ENCODE results near the gene MFGE8.

MFGE8 gene

DNA sequence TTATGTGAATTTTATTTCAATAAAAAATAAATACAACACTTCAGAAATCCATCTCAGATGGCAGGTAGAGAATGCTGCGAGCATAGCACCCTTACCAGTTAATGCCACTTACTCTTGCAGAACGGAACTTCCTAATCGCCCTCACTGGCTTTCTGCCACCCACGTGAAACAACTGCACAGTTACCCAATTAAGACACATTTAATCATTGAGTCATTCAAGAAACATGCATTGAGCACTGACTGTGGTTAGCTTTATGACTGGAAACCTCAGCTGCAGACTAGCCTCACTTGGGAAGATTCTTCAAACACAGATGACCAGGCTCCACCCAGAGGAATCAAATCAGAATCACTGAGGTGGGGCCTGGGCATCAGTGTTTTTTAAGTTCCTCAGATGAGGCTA is 5.6 kb upstream of the MFGE8 start:
- DNase-seq: no peak

DNA sequence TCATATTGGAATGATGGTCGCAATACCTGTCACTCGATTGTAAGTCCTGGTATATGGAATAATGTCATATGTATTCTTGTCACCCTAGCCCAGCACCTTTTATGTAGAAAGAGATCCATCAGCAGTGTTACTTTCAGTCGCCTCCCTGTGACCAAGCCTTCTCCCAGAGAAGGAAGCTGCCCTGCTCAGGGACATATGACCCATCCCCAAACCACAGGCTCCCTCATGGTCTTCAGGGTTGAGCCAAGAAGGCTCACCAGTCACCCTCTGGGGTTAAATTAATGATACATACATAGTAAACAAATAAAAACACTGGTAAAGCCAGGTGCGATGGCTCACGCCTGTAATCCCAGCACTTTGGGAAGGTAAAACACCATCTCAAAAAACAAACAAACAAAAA is 4.6 kb upstream of the MFGE8 start:
- no peak for DNase-seq

DNA sequence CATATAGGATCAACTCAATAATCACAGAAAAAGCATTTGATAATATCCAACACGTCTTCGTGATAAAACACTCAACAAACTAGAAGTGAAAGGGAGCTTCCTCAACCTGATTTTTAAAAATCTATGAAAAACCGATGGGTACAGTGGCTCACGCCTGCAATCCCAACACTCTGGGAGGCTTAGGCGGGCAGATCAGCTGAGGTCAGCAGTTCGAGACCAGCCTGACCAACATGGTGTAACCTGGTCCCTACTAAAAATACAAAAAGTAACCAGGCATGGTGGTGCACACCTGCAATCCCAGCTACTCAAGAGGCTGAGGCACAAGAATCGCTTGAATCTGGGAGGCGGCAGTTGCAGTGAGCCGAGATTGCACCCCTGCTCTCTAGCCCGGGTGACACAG is 2.2 kb upstream of the MFGE8 start:
- DNase-seq: no peak

DNA sequence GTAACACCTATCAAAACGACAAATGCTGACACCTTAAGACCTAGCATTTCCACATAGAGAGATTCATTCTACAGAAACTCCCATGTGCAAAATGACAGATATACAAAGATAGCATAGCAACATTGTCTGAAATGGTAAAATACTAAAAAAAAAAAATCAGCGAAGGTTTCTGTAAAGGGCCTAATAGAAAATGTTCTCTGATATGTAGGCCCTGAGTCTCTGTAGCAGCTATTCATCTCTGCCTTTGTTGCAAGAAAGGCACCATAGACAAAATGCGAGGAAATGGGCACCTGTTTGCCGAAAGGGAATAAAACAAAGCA is 631 bp upstream of the MFGE8 start:
- no peak for DNase-seq

DNA sequence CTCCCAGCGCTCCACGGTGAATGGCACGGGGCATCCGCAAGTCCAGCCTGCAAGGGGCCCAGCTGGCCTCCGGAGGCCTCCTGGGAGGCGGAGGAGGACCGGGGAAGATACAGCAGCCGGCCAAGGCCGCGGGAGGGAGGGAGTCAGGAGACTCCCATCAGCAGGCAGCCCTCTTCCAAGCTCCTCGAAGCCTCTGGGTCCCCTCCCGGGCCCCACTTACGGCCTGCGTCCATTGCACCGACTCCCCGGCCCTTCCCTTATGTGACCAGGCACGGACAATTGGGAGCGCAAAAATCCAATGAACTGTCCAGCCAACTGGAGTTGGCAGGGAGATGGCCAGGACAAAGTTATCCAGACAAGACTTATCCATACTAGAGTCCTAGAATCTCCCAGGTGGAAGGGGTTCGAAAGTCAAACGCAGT is 668 bp downstream of the MFGE8 start:
- DNase-seq: no peak

DNA sequence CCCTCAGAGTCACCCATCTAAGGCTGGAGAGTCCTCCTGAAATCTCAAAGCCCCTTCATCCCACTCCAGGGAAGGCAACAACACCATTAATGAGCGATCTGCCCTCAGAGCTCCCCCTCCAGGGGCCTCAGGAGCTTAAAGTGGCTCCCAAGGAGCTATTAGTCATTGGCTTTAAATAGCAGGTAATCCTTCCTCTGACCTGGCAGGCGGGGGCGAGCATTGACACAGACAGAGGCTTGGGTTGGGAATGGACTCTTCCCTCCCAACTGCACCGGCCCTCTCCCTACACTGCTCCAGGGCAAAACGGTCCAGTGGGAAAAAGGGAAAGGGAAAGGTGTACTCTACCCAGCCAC is 1.4 kb downstream of the MFGE8 start:
- no peak for DNase-seq

DNA sequence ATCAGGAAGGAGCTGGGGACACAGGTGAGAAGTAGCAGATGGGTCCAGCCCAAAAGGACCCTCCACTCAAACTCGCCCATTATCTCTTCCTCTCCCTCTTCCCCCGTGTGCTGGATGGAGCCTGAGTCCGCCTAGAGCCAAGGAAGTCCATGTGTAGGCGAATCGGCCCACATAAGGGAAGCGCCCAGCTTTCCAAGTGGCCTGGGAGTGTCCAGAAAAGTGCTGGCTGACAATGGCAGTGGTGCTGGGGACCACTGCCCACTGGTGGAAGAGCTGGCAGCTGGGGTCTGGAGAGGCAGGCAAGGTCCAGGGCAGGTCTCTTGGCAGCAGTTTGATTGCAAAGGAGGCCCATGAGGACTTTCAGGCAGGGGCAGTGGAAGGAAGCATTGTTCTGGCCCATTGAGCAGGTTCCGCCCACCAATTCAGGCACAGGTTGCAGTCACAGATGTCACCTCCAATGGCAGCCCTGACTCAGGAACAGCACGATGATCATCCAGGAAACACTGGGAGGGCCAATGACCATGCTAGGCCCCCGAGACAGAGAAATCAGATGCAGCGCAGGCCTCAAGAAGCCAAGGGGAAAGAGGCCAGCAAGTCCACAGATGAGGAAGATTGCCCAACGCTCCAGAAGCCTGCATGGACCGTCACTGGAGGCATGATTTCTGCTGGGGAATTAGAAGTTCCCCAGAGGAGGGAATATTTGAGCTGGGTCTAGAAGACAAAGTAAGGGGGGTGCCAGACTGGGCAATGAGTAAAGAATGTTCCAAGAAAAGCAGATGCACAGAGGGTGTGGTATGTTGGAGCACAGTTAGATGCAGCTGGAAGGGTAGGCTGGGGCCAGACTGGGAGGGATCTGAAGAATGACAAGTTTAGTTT is 3.0 kb downstream of the MFGE8 start:
- DNase-seq: no peak

DNA sequence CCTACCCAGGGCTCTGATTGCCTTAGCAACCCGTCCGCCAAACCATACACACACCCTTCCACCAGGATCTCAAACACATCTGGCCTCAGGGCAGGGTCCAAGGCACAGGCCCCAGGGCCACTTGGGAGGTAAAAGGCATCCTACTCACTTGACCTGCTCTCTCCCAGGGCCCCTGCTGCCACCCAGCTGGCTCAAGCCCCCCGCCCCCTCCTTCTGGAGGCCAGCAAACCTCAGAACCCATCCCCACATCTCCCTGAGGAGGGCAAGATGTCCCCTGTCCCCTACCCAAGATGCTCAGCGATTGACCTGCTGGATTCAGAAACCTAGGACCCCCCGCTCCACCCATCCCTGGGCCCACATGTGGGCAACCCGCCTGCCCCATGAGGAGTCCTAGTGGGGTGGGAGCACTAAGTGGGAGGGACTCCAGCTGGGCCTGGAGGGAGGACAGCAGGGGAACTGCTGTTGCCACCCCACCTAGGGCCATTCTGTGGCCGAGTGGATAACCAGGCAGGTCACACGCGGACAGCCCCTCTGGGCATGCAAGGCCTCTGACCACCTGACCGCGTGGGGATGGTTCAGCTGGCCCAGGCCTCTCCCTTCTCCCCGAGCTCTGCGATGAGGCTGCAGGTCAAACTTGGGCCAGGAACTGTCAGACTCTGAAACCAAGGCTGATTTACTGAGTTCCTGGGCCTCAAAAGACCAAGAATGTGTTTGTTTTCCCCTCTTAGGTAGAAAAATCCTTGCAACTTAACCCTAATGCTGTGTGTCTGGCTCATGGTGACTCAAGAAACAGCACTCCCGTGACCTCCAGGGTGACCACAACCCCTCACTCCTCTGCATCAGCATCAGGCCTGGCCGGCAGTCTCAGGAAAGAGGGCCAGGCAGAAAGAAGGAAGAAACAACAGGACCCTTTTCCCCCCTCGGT is 4.2 kb downstream of the MFGE8 start:
- DNase-seq: no peak

DNA sequence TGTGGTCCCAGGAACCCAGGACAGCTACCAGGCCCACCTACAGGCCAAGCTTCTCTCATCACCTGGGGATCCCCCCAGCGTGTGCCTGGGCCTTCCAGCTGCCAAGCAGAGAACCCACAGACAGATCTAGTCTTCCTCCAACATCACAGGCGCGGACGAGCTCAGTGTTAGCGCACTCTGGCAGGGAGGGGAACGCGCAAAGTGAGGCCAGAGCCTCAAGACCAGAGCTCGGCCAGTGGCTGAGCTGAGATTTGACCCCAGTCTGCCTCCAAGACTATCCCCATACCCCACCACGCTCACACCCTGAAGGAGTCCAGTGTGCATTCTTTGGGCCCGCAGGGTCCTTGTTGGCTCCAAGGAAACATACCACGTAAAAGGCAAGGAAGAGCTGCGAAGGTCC is 5.1 kb downstream of the MFGE8 start:
- DNase-seq: no peak

DNA sequence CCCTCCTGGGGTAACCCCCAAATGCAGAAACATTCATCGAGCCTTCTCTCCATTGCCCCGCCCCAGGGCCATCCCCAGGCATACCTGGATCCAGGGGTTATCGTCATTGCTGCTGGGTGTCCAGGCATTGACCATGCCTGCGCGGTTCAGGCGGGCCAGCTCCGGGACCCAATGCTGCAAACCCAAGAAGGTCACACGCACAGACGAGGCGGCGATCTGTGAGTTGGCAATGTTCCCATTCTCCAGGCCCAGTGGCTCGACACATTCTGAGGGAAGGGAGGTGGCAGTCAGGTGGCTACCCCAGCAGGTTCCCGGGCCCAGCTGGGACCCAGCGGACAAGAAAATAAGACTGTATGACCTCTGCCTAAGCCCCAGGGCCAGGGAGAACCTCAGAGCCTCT is 6.1 kb downstream of the MFGE8 start:
- DNase-seq: no peak

DNA sequence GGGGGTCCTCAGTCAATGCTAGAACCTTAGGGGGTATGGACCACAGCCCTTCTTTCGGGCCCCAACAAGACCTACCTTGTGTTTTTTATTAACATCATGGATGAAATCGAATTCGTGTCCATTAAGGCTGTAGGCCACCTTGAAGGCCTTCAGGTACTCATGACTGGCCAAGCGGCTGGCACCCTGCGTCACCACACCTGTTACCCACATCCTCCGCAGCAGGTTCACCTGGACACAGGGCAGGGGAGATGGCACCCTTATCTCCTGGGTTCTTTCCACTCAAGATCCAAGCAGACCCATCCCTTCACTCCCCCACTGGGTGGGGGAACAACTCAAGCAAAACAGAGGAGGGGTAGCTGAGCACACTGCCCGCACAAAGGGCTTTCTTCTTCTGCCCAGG is 6.6 kb downstream of the MFGE8 start:
- no peak for DNase-seq

DNA sequence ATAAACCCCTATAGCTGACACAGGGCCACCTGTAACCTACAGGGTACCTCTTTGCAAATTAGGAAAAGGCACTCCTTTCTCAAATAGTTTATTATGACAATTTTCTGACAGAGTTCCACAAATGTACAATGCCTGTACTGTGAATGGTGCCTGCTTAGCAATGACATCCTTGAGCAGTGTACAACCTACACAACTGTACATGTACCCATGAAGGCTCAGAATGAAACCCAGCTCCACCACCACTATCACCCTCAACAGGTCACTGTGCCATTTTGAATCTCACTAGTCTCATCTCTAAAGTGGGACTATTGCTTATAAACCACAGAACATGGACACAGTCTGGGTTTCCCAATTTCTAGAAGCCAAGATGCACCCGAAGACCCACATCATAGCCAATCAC is 7.0 kb downstream of the MFGE8 start:
- DNase-seq: no peak

DNA sequence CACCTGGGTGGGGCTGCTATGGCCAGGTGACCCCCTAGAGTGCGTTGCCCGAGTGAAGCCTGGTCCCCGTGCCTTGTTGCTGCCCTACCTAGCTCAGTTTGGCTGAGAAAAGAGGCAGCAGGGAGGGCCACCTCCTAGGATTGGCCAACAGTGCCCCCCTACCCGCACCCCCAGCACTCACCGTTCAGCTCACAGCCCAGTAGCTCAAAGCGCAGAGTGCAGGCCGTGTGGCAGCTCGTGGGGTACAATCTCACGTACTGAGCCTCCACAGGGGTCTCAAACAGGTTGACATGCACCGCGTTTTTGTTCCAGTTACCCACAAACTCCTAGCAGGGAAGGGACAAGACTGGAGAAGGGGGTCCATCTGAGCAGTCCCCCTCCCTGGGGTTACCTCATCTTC is 7.6 kb downstream of the MFGE8 start:
- DNase-seq: no peak

DNA sequence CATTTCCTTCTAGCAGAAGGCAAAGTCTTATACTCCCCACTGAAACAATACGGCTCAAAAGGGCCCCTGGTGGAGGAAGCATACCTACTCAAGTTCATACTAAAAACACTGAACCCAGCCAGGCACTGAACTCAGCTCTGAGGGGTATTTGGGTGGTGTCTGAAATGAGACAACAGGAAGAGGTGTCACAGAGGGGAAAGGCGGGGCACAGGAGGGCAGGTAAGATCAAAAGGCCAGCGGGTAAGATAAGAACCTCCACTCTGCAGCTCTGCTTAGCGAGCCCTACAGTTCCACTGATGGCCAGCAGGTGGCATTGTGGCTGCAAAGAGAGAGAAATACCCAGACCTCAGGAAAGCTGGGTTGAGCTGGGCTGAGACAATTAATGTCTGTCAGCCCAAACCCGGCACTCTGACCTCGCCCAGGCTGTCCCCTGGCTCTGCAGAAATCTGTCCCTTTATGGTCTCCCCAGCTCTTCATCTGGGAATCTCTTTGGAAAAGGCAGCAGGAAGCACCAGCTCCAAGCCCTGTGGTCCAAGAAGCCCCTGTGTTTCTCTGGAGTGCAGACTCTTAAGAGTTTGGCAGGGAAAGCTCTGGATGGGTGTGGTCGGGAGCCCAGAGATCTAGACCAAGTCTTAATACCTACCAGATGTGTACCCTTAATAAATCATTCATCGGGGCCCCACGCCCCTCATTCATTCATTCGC is 8.4 kb downstream of the MFGE8 start:
- DNase-seq: peak; percentile 89 to 96

DNA sequence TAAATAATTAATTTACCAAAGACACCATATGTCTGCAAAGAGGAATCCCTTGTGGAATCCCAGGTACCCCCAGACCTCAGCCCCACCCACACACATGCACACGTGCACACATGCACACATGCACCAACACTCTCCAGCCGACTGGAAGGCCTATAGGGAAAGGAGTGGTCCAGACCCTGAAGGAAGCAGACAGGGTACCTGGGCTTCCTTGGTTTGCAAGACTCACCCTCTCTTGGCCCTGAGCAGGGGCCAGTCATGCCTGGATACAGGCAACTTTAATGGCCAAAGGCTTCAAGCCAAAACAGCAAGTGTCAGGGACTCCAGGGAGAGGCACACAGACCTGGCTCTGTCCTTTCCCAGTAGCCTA is 8.9 kb downstream of the MFGE8 start:
- no peak for DNase-seq

DNA sequence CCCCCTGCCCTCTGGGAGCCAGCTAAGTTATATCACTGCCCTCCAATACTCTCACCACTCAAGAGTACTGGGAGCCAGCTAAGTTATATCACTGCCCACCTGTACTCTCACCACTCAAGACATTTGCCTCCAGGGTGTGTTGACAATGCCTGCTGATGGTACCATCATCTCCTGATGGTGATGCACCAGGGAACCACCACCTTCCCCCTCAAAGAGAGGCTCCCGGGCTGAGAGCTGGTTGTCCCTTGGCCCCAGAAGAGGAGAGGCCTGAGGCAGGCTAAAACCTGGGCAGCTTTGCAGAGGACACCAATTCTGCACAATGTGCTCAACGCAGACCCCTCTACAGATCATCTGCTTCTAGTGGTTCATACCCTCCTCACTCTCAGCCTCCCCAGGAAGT is 10.3 kb downstream of the MFGE8 start:
- DNase-seq: no peak

DNA sequence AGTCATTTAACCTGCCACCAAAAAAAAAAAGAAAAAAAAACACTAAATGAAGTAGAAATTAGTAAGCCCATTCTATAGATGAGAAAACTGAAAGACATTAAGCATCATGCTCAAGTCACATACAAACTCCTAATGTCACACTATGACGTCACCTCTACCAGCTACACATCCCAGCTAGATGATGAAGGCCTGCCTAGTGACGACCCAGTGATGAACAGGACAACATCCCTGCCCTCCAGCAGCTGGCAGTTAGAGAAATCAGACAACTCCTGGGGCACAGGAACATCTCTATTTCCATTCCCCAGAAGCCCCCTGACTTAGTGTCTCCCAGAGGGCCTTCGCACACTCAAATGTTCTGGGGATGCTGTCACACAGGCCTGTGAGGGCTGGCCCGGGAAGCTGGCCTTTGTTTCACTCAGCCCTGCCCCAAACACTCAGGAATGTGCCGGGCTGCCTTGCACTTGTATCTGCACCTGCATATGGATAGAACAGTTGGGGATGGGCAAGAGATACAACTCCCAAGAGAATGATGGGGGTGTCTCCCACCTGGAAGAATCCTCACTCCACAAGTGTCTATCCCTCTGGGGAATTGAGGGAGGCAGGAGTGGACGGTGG is 10.9 kb downstream of the MFGE8 start:
- no peak for DNase-seq

DNA sequence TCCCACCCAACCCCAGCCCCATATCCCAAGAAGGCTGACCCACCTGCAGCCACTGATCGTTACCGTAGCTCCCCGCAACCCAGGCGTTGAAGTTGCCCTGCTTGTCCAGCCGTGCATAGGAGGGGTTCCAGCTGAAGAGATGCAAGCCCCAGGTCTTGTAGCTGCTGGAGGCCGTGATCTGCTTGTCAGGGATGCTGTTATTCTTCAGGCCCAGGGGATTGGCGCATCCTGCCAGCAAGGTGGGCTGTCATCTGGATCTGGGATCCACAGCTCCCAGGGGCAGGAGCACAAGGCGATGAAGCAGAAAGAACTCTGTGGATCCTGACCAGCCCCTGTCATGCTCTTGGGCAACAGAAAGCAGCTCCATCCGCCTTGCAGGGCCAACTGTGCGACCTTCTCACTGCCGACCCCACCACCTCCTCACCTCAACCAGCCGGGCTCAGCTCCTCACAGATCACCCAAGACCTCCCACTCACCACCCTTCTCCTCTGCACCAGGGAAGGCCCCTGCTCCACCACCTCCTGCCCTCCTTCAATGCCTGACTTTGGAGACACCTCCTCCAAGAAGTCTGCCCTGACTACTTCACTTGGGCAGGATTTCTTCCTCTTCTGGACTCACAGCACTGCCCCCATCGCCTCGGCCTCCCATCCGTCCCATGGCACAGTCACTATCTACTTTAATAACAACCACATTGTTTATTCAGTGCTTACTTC is 11.5 kb downstream of the MFGE8 start:
- DNase-seq: no peak

DNA sequence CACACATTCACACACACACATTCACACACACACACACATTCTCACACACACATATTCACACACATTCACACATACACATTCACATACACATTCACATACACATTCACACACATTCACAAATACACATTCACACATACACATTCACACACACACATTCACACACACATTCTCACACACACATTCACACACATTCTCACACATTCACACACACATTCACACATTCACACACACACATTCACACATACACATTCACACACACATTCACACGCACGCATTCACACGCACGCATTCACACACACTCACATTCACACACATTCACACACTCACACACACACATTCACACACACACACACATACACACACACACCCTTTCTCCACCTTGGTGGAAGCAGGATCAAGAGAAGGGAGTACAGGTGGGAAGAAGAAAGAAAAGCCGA is 12.2 kb downstream of the MFGE8 start:
- DNase-seq: no peak

DNA sequence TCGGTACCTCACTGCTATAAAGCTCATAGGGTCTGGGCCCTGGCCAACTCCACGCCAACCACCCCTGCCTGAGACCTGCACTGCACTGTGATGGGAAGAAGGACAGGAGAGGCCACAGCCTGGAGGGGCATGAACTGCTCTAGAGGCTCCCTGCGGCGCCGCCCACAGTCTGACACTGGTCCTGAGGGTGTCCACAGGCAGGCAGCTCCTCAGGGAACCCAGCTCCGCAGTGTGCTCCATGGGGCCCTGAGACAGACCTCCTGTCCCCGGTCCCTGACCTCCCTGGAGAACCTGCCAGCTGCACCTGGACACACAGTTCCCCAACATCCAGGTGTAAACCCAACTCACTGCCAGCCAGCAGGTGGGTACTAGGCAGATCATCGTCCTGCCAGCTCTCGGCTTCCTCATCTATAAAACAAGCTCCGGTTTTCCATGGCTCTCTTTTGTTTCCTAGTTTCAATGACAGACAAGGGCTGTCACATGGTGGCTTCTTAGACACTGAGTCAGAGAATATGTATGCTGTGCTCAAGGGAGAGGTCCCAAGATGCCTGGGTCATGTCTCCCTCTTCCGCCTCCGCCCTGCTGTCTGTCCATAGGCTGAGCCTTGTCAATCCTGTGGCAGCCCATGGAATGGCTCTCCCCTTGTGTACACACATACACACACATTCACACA is 12.7 kb downstream of the MFGE8 start:
- no peak for DNase-seq

DNA sequence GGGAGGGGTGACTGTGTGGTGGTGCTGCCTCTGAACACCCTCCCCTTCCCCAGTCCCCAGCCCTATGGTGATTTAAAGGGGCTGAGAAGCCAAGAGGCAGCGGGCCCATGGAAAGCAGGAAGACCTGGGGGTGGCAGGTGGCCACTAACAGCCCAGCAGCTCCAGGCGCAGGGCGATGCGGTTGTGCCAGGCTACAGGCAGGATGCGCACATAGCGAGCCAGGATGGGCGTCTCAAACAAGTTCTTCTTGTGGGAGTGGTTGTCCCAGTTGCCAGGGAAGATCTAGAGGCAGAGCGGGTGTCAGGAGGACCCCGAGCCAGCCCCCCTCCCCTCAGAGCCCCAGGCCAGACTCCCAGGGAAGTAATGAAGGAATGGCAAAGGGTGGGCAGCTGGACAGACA is 13.9 kb downstream of the MFGE8 start:
- no peak for DNase-seq

DNA sequence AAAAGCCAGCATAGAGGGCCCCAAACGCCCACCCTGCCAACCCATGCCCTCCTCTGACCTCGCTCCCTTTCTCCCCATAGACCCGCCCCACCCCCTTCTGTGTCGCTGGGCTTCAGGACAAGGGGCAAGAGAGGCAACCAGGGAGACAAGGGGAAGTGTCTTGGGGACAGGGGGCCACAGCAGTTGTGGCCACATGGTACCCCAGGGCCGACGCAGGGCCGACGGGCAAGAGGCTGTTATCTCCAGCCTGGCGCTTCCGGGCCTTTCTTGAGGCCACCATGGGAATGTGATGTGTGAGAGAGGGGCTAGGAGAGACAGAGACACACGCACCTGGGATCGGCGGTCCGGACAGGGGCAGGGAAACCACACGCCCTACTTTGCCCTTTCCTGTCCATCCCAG is 14.4 kb downstream of the MFGE8 start:
- DNase-seq: no peak
